HG02852 (cell line): Measurements from ENCODE around the gene AIFM3.
"Not testable (repeated sequence)": the region's sequence is repeated elsewhere in the genome, so short reads cannot be mapped to it uniquely, and the experiment has no call there.

Source experiments
- ATAC-seq: cut with Tn5 transposase; IDR thresholded peaks from one replicate; pipeline ENCODE4 v1.9.1; 2021; ENCODE audit warnings: mild to moderate bottlenecking, moderate library complexity; ENCODE audit not compliant: unreplicated experiment

Gene AIFM3

DNA sequence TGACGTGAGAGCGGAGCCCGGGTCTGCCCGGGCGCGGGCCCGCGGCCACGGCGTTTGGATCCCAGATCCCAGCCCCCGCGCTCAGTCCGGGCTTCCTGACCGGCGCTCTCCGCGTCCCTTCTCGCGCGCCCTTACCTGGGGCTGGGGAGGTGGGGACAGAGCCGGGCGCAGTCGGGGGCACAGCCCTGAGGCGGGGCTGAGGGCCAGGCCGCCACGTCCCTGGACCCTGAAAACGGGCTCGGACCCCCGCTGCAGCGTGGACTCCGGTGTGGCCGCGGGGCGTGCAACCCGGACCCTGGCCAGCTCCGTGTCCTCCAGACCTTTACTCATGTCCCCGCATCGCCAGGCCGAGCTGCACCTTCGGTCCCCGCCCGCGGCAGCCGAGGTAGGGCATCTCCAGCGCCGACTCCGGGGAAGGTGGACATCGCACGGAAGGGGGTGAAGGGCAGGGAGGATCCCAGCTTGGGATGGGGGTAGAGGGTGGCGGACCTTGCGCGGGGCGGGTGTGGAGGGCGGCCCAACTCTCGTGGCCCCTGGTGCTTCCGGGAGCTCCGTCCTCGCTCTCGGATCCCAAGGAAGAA lies 9.9 kb upstream of the AIFM3 start:
- no peak for ATAC-seq

DNA sequence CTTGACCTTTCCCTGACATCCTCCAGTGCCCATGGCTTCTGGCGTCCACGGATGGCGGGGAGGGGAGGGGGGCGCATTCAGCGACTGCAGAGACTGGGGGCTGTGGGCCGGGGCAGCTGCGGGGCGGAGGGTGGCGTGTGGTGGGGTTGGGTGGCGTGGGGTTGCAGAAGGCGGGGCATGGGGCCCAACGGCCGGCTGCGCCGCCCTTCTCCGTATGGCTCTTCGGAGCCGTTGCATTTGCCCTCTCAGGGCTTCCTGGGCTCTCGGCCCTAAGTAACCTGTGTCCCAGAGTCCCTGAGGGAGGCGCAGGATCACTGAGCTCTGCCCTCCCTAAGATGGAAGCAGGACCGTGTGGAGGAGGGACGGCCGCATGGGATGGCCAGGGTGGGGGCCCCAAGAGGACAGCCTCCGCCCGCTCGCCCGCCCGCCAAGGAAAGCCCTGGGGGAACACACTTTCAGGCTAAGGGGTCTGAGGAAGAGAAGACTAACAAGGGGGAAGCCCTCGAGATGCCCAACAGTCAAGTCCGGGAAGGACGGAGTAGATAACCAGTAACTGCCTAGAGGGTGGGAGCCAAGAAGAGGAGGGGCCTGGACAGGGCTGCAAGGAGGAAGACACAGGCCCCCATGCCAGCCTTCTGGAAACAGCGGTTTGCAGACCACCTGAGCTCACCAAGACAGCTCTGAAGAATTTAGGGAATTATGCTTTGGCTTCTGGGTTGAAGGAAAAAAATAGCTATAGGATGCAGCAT lies 9.2 kb upstream of the AIFM3 start:
- ATAC-seq = no peak

DNA sequence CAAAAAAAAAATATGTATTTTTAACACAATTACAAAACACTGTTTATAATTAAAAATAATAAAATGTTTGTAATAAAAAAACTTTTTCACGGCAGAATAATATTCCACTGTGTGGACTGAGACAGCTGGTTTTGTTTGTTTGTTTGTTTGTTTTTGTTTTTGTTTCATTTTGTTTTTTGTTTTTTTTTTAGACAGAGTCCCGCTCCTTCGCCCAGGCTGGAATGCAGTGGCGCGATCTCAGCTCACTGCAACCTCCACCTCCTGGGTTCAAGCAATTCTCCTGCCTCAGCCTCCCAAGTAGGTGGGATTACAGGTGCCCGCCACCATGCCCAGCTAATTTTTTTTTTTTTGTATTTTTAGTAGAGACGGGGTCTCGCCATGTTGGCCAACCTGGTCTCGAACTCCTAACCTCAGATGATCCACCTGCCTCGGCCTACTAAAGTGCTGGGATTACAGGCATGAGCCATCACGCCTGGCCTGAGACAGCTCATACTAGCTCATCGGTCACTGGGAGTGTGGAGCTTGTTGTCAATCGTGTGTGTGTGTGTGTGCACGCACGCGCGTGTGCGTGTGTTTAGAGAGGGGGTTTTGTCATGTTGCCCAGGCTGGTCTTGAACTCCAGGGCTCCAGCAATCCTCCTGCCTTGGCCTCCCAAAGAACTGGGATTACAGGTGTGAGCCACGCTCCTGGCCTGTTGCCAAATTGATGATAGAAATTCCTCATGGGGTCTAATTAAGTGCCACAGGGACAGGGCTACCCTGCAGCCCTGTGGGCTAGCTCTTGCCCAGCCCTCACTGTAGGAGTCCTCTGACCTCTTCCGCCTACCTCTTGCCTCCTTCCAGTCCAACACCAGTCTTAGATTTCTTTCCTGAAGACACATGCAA lies 7.2 kb upstream of the AIFM3 start:
- no peak for ATAC-seq

DNA sequence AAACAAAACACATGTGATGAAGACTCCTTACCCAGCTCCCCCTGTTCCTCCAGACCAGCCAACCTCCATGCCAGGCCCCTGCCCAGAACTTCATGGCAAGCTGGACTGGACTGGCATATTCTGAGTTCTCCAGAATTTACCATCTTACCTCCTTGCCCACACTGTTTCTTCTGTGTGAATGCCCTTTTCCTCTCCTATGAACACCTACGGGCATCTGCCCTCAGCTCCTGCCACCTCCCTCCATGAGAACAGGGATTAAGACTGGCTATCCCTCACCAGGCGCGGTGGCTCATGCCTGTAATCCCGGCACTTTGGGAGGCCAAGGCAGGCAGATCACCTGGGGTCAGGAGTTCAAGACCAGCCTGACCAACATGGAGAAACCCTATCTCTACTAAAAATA lies 6.4 kb upstream of the AIFM3 start:
- no peak for ATAC-seq

DNA sequence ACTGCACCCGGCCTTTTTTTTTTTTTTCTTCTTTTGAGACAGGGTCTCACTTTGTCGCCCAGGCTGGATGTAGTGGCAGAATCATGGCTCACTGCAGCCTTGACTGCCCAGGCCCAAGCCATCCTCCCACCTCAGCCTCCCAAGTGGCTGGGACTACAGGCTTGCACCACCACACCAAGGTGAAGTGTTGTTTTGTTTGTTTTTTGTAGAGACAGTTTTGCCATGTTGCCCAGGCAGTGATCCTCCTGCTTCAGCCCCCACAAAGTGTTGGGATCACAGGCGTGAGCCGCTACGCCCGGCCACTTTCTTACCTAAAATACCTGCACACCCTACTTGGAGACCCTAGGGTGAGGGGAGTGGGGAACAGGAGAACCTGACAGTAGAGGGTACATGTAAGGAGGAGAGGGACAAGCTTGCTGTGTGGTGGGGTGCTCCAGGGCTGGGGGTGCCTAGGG lies 4.5 kb upstream of the AIFM3 start:
- no peak for ATAC-seq

DNA sequence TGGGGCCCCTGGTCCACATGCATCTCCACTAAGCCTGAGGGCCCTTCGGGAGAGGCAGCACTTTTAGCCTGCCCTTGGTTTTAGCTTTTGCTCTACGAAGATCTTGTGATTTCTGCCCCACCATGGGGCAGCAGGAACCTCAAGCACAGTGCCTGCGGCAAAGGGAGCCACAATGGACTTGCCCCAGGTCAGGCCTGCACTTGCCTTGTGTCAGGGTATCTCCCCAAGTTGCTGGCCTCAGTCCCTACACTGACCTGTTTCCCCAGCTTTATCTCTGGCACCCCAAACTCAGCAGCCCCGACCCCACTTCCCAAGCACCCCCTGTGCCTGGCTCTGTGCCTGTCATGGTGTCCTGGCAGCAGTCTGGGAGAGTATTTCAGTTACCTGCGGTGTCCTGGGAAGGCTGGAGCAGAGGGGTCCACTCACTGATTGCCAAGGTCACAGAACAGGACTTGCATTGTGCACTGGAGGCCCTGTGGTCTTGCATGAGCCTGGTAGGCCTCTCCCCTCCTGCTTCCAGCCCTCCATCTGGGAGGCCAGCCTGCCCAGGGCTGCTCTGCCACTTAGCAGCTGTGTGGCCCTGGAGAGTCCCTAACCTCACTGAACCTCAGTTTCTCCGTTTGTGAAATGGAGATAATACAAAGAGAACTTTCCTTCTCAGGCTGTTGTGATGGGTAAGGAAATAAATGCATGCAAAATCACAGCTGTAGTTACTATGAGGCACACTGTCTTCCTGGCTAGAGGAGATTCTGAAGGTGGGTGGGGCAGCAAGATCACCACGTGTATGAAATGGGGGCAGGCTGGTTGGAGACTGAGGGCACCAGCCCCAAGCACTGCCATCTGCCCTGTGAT lies 3.6 kb upstream of the AIFM3 start:
- ATAC-seq = no peak

DNA sequence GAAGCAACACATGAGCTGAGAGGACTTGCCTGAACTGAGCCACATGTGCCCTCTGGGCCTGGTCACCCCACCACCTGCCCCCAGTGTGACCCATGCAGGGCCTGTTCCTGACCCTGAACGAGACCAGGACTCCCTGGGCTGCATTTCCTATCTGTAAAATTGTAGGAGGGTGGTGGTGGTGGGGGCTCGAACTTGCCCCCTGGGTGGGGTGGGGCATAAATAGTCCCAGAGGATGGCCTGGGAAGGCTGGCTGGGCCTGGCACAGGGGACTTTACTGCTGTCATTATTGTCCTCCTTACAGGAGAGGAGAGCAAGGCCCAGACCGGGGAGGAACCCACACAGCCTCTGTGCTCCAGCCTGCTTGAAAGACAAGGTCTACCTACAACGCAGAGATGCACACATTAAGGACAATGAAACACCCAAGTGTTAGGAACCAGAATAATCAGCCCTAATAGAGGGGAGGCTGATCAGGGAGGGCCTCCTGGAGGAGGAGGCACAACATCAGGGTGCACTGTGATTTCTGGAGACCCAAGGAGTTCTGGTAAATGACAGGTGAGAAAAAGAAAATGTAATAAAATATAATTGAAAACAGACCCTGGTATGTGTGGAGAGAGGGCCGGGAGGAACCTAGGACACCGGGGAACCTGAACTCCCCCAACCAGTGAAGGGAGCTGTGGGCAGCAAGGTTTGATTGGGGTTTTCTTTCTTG lies 2.8 kb upstream of the AIFM3 start:
- no peak for ATAC-seq

DNA sequence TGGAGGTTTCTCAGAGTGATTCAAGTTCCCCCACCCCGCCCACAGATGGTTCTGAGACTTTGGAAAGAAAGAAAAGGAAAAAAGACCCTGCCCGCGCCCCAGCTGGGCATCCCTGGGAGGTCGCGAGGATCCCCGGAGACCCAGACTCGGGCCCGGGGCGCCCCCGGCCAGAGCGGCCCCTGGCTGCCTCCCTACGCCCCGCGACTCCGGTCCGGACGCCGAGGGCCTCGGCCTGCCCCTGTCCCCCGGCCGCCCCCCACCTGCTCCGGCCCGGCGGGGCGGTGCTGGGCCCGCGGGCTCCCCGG lies 2.3 kb upstream of the AIFM3 start:
- ATAC-seq = no peak

DNA sequence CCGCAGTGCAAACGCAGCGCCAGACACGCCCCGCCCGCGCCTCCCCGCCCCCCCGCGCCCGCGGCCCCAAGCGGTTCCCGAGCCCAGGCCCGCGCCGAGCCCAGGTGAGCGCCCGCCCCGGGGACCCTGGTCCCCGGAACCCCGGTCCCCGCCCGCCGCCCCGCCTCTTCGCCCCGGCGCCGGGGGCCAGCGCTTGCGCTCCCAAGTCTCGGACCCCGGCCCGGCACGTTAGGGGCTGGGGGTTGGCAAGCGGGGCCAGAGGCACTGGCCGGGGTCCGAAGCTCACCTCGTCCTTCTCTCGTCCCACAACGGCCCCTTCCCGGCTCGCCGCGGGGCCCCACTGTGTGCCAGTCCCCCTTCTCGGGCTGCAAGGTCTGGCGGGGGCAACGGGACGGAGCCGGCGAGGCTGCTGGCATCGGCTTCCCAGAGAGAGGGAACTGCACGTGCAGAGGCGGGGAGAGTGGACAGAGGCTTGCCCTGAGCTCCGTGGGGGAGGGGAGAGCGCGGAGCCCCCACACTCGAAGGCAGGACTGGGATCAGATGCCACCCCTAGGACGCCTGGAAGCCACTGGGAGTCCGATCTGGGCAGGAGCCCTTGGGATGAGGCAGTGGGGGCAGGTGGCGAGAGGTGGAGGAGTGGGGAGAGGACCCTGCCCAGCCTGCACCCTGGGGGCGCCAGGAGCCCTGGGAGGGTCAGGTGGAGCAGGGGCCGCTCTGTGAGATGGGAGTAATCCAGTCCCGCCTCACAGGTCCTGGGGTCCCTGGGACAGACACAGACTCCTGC lies 1.8 kb upstream of the AIFM3 start:
- ATAC-seq = no peak

DNA sequence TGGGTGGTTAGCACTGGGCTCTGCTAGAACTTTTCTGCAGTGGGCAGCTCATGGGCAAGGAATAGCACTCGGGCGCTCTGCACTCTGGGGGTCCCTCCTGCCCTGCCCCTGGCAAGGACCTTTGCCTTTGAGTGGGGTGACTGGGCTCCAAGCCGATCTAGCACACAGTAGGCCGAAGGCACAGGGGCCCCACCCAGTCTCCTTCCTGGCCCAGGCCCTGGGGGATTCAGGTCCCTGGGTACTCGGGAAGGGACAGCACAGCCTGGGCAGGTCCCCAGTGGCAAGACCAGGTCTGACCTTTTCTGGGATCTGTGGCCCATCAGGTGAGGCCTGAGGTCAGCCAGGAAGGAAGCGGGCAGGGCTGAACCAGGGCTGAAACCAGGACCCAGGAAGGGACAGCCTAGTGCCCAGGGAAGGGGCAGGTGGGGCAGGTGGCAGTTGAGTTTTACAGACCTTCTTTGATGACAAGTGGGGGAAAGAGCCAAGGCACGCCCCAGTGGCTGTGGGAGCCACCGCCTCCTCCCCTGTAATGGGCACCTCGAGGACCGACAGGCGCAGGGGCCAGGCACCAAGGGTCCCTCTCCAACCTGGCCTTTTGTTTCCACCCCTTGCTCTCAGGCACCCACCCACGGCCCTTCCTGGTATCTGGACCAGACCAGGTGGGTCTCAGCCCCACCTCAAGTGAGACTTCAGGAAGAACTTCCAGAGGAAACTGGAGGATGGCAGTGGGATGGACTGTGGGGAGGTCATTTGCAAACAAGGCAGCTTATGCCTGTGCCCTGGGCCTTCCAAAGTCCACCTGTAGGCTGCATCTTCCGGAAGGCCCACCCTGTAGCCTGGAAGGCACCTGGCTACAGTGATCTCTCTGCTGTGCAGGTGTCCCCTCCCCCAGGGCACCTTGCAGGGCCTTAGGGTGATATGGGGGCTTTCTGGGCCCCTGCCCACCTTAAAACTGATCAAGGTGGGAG lies 883 bp upstream of the AIFM3 start:
- no peak for ATAC-seq

DNA sequence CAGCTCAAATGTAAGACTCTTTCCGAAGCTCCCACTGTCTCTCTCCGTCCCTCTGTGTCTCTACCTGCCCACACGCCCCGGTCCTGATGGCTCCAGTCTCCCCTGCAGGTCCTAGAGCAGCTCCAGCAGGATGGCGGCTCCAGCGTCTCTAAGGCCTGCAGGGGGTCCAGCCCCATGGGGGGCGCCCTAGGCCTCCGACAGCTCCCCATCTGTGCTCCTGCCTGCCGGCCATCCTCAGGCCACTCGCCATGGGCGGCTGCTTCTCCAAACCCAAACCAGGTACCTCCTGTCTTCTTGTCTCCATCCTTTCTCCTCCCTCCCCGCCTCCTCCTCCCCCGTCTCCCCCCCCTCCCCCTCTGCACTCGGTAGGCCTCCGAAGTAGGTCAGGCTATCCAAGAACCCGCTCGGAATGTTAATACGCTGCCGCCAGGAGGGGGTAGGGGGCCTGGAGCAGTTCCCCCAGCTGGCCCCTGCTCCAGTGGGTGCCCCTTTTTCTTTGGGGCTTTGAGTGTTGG lies 699 bp downstream of the AIFM3 start:
- no peak for ATAC-seq

DNA sequence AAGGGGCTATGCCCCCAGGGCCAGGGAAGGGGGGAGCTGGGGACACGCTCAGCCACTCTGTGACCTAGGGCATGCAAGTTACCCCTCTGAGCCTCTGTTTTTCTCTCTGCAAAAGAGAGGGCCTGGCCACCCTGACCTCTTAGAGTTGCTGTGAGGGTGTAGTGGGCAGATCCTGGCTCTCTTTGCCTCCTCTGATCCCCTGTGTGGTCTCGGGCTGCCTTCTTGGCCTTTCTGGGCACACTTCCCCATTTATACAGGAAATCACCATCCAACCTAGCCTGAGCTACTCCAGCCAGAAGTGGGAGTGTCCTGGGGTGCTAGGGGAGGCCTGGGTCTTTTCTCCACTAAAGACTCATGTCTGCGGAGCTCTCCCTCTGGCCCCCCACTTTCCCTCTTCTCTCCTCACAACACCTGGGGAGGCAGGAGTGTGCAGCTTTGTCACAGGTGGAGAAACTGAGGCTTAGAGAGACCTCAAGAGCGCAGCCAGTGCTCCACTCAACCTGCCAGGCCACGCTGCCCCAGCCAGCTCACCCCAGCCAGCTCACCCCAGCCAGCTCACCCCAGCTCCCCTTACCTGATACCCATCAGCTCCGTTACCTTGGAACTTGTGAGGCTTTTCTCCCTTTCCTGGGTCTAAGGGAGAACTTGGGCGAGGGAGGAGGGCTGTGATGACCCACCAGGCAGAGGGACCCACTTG lies 1.4 kb downstream of the AIFM3 start:
- ATAC-seq = no peak

DNA sequence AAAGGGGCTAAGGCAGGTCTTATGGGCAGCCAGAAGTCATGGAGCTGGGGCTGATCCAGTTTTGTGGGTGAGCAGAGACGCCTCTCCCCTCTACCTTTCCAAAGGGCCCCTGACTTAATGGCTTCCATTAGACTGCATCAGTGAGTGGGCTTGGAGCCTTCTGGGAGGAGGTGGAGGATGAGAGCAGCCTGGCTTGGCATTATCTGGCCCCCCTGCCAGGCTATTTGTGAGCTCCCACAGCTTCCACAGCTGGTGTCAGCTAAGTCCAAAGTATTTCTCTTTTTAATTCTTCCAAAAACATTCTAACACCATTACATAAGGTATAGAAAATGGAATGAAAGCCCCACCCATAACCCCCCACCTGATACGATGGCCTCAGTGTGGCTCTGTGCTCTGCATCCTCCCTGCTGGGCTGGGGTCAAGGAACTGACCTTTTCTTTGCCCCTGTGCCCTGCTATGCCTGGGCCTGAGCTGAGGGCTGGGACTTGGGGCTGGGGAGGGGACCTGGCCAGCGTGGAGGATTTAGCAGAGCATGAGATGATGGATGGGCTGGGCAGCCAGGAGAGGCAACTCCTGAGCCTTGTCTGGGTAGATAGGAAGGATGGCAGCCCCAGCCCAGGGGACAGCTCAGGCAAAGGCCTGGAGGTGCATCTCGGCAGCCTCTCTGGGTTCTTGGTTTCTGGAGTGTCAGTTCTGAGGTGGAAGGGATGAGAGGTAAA lies 4.0 kb downstream of the AIFM3 start:
- ATAC-seq = no peak

DNA sequence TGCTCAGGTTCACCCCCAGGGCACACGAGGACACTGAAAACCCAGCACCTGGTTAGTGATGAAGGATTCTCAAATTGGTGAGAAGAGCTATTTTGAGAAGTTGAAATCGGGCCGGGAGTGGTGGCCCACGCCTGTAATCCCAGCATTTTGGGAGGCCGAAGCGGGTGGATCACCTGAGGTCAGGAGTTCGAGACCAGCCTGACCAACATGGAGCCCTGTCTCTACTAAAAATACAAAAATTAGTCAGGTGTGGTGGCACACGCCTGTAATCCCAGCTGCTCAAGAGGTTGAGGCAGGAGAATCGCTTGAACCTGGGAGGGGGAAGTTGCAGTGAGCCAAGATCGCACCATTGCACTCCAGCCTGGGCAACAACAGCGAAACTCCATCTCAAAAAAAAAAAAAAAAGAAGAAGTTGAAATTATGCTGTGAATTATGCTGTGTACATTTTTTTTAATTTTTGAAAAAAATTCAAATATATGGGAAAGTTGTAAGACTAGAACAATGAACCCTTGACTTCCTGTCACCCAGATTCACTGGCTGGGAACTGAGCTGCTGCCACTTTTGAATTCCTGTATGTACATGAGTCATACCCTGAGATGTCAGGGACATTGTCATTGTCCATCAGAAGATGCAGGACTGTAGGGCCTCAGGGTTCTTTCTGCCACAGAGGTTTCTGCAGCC lies 5.1 kb downstream of the AIFM3 start:
- ATAC-seq = not testable (repeated sequence)

DNA sequence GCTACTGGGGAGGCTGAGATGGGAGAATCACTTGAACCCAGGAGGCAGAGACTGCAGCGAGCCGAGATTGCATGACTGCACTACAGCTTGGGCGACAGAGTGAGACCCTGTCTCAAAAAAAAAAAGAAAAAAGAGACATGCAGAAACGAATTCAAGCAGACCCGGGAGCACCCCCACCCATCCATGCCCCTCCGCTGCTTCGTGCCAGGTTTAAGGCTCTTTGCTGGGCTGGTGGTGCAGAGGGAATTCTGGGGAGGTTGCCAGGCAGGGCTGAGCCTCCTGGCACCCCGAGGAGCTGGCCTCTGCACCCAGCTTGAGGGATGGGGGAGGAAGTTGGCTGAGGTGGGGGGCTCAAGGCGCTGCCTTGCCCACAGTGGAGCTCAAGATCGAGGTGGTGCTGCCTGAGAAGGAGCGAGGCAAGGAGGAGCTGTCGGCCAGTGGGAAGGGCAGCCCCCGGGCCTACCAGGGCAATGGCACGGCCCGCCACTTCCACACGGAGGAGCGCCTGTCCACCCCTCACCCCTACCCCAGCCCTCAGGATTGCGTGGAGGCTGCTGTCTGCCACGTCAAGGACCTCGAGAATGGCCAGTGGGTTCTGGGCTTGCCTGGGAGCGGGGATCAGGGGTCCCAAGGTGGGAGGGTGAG lies 6.0 kb downstream of the AIFM3 start:
- no peak for ATAC-seq
